Cortex of kidney (tissue), 1 donor: Measurements from ENCODE around the gene CD1C.
"Not testable (repeated sequence)": the region's sequence is repeated elsewhere in the genome, so short reads cannot be mapped to it uniquely, and the experiment has no call there.

ENCODE experiments used
- DNase-seq: peaks from one replicate; lab custom pipeline; 2025; lab: John Stamatoyannopoulos, UW

CD1C gene

GRCh38 chr1:158289811-158290210 lies at the start of gene CD1C:
Gene CD1C, plus strand, starts transcription at chr1:158289923. Its CDS starts 142 bp downstream, at chr1:158290065.
- DNase-seq, result no peak

GRCh38 chr1:158246650-158247049 lies 43.1 kb upstream of the CD1C start:
- no peak for DNase-seq

GRCh38 chr1:158248118-158248517 lies 41.6 kb upstream of the CD1C start:
- no peak for DNase-seq

DNA sequence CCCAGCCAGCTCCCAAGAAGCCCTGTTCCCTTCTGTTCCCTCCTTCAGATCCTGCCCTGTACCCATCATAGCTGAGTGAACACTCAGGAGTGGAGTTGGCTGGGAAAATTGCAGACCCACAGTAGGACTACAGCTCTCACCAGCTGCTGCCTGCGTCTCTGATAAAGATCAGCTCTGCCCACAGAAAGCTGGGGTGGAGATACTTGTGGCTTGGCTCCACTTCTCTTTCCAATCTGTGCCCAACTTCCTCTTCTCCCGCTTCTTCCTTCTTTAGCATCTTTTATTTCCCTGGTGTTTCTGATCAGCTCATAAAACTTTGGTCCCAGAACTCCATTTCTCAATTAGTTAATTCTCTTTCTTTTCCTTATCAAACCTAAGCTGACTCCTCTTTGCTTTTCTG lies 41.0 kb upstream of the CD1C start:
- DNase-seq, result no peak

- no peak for DNase-seq
Observed at GRCh38 chr1:158249646-158250045, 40.1 kb upstream of the CD1C start.

- DNase-seq, result no peak
Observed at GRCh38 chr1:158251163-158251562, 38.6 kb upstream of the CD1C start.

- DNase-seq, result no peak
Observed at GRCh38 chr1:158255656-158256055, 34.1 kb upstream of the CD1C start.

DNA sequence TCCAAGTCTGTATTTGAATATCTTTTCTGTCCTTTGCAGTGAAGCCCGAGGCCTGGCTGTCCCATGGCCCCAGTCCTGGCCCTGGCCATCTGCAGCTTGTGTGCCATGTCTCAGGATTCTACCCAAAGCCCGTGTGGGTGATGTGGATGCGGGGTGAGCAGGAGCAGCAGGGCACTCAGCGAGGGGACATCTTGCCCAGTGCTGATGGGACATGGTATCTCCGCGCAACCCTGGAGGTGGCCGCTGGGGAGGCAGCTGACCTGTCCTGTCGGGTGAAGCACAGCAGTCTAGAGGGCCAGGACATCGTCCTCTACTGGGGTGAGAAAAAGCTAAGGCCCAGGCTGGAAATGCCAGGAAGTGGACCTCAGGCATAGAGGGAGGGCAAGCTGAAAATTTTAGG lies 33.0 kb upstream of the CD1C start:
- not testable (repeated sequence) for DNase-seq

DNA sequence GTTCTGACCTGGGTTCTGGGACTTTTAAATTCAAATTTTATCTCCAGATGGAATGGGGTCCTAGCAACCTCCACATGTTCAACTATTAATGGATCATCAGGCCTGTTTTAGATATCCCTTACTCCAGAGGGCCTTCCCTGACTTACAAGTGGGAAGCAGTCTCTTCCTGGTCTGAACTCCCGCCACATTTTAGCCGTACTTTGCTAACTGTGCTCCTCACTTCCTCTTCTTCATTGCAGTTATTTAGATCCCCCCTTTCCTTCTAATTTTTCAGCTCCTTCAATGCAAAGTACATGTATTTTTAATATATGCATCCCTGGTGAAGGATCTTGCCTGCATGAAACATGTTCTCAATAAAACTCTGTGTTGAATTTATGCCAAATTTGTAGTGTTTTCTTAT lies 31.8 kb upstream of the CD1C start:
- DNase-seq, result no peak

DNA sequence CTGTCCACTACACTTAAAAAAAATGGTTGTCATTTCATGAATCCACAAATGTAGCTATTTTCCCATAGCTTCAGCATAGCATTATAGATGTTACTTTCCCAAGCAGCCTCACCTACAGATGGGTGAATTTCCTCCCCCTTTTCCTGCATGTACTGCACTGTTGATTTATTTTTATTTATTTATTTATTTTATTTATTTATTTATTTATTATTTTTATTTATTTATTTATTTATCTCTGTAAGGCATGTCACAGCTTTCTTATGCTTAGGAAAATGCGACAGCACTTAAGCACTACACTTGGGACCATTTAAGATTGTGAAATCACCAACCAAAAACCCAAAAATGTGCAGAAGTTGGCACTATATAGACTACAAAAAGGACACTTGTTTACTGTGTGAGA lies 30.6 kb upstream of the CD1C start:
- DNase-seq, result no peak

- no peak for DNase-seq
Observed at GRCh38 chr1:158272681-158273080, 17.0 kb upstream of the CD1C start.

- no peak for DNase-seq
Observed at GRCh38 chr1:158274797-158275196, 14.9 kb upstream of the CD1C start.

- not testable (repeated sequence) for DNase-seq
Observed at GRCh38 chr1:158282421-158282820, 7.3 kb upstream of the CD1C start.

GRCh38 chr1:158283965-158284364 lies 5.8 kb upstream of the CD1C start:
- no peak for DNase-seq

GRCh38 chr1:158285756-158286241 lies 3.9 kb upstream of the CD1C start:
- DNase-seq, result no peak

DNA sequence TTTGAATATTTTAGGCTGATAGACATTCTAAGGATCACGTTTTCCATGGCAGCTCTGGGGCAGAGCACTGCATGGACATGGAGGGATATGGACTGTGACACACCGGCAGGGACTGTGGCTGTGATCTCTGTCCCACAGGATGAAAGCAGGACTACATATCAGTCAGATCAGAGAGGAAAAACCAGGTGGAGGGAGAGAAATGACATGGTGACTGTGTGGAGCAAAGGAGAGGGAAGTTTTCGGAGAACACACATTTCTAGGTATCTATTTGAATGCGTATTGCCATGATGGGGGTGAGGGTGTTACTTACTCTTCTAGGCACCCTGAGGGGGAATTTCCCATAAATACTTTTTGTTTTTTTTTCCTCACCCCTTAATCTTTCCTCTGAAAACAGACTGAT lies 3.2 kb upstream of the CD1C start:
- DNase-seq, result no peak

- DNase-seq, result no peak
Observed at GRCh38 chr1:158286941-158287346, 2.8 kb upstream of the CD1C start.

DNA sequence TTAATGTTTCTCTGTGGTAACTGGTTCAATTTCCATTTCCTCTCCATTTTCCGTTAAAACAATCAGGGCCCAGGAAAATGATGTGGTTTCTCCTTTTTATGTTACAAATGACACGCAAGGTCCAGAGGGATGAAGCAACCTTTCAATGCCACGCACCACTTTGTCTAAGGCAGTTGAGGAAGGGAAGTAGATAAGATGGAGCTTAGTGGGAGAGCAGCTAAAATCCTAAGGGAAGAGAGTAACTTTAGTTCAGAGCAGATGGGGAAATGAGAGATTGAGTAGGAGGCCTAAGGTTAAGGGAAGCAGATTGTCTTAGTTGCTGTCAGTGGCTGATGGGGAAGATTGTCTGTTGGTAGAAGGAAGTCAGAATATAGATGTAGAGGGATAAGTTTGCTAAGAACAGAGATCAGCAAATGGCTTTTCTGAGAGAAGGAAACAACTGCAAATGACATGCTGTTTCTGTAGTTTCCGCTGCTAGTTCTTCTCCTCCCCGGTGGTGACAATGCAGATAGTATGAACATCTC lies 660 bp downstream of the CD1C start:
- no peak for DNase-seq

DNA sequence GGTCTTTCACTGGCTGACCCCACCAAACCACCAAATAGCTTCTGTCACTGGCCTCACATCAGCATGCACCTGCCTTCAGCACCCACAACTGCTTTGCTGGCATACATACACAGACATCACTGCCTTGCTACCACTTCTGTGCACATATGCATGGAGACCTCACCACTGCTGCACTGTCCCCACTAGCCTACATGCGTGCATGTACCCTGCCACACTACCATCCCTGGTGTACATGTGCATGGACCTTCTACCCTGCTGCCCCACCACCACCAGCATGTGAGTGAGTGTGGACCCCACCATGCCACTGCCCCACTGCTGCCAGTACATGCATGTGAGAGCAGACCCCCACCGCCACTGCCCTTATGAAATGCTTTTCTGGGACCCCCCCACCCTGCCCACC lies 6.1 kb downstream of the CD1C start:
- DNase-seq, result no peak

DNA sequence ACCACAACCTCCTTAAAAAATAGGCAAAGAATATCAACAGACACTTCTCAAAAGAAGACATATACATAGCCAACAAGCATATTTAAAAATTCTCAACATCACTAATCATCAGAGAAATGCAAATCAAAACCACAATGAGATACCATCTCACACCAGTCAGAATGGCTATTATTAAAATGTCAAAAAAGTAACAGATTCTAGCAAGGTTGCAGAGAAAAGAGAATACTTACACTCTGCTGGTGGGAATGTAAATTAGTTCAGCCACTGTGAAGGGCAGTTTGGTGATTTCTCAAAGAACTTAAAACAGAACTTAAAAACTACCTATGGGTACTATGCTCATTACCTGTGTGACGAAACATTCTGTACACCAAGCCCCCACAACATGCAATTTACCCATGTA lies 20.9 kb downstream of the CD1C start:
- DNase-seq, result no peak

DNA sequence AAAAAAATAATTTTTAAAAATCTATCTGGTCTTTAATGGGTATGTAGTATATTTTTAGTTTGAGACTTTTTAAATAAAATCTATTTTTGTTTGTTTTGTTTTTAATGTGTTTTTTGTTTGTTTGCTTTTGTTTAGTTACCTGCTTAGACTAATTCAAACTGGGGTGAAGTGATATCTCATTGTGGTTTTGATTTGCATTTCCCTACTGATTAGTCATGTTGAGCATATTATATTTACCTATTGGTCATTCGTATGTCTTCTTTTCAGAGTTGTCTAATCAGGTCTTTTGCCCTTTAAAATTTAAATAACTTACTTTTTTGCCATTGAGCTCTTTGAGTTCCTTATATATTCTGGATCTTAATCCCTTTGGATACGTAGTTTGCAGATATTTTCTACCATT lies 21.3 kb downstream of the CD1C start:
- DNase-seq, result no peak

GRCh38 chr1:158323866-158324265 lies 34.1 kb downstream of the CD1C start:
- DNase-seq, result no peak

DNA sequence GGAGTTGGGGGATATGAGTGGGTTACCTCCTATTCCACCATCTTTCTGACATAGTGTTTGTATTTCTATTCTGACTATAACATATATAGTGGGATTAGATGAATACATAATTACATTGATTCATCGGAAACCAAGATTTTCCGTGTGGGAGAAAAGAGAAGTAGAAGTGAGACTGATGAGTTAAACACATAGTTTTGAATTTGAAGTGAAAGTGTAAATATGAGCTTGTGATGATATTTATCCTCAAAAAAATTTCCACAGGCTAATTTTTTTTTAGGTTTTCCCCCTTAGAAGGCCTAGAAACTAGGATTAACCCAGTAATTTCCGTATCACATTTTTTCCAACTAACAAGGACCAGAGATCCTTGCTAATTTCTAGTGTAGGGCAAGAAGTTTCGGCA lies 34.7 kb downstream of the CD1C start:
- no peak for DNase-seq

- DNase-seq, result no peak
Observed at GRCh38 chr1:158327481-158327880, 37.8 kb downstream of the CD1C start.

- DNase-seq, result no peak
Observed at GRCh38 chr1:158328426-158328825, 38.7 kb downstream of the CD1C start.
